ENCODE measurements around the gene PHACTR1. TPM values are rescaled to one million over a fixed set of nuclear protein-coding genes. Genes with fewer than 3 reads are reported as not detected.

Gene PHACTR1
- total and polyA plus RNA-seq, 7 donors: 0.04 to 3.0 (median 0.85) TPM

DNA sequence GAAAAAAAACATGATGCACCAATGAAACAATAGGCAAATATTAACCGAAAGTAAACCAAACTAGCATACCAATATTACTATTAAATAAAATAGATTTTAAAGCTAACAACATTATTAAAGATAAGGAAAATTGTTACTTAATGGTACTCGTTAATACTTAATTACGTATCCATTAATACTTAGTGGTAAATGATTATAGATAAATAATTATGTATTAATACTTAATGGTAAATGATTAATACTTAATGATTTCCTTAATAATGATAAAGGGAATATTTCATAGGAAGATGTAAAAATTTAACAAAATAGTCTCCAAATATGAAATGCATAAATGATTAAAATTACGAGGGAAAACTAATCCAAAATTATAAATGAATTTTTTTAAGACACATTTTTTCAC is 278.9 kb downstream of the PHACTR1 start:
- H3K4me3 ChIP-seq: no peak overlapping the region
- WGBS, 3 donors: 92 to 98% (median 96%) methylated on average over 4 of the region's 4 CpGs
- DNase-seq (no peak), ATAC-seq (no peak)
- TF ChIP-seq, protein P1, sequence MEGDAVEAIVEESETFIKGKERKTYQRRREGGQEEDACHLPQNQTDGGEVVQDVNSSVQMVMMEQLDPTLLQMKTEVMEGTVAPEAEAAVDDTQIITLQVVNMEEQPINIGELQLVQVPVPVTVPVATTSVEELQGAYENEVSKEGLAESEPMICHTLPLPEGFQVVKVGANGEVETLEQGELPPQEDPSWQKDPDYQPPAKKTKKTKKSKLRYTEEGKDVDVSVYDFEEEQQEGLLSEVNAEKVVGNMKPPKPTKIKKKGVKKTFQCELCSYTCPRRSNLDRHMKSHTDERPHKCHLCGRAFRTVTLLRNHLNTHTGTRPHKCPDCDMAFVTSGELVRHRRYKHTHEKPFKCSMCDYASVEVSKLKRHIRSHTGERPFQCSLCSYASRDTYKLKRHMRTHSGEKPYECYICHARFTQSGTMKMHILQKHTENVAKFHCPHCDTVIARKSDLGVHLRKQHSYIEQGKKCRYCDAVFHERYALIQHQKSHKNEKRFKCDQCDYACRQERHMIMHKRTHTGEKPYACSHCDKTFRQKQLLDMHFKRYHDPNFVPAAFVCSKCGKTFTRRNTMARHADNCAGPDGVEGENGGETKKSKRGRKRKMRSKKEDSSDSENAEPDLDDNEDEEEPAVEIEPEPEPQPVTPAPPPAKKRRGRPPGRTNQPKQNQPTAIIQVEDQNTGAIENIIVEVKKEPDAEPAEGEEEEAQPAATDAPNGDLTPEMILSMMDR (IDR thresholded peaks at IDR 0.05): no peak
- no peak overlapping the region for H3K27ac ChIP-seq
- intact Hi-C loops (cut with DNase I): no loop called here
- no peaks in the 10 kb centered on the region for H3K36me3 ChIP-seq (ENCODE audit: insufficient read depth in 1 of 2, low read depth in 1 of 2)
- no peaks in the 10 kb centered on the region for H3K9me3 ChIP-seq
- H3K4me1 ChIP-seq: no peaks in the 10 kb centered on the region
- H3K27me3 ChIP-seq (ENCODE audit: insufficient read depth in 3 of 3, low read length in 2 of 3): no peaks in the 10 kb centered on the region

DNA sequence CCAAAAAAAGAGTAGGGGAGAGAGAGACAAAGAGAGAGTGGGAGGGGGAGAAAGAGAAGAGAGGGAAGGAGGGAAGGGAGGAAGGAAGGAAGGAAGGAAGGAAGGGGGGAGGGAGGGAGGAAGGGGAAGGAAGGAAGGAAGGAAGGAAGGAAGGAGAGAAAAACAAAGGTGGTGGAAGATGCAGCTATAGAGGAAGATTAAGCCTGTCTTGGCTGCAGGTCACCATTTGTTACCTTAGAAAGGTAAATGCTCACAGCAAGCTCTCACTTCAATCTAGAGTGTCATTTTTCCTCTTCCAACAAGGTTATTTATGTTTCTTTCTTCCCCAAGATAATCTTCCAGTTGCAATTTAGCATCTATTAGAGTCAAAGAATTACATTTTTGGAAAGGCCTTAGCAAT is 284.0 kb downstream of the PHACTR1 start:
- ATAC-seq (no peak), DNase-seq (no peak)
- H3K27me3 ChIP-seq (ENCODE audit: insufficient read depth in 3 of 3, low read length in 2 of 3): no peaks in the 10 kb centered on the region
- H3K4me3 ChIP-seq: no peak overlapping the region
- H3K36me3 ChIP-seq (ENCODE audit: insufficient read depth in 1 of 2, low read depth in 1 of 2): no peaks in the 10 kb centered on the region
- intact Hi-C loops (cut with DNase I): no loop called here
- H3K27ac ChIP-seq: no peak overlapping the region
- H3K4me1 ChIP-seq: no peaks in the 10 kb centered on the region
- TF ChIP-seq, protein P1 (IDR thresholded peaks at IDR 0.05): no peak
- no peaks in the 10 kb centered on the region for H3K9me3 ChIP-seq

DNA sequence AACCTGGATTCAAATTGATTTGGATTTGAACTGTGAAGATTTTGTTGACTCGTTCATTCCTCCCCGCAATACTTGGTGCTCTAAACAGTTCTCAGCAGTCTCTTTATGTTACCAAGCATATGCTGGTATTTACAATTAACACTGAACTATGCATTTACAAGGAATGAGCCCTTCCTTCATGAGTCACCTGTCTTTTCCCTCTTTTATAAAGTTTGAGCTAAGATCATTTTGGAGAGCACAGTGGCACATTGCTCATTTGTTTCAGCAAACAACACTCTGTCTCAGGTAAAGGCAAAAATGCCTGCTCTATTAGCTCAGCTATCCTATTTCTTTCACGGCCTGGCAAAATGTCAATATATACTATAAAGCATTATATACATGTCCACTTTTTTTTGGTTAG is 285.4 kb downstream of the PHACTR1 start:
- ATAC-seq: no peak
- 73 to 76% (median 76%) methylated on average over 3 of the region's 3 CpGs for WGBS, 3 donors

DNA sequence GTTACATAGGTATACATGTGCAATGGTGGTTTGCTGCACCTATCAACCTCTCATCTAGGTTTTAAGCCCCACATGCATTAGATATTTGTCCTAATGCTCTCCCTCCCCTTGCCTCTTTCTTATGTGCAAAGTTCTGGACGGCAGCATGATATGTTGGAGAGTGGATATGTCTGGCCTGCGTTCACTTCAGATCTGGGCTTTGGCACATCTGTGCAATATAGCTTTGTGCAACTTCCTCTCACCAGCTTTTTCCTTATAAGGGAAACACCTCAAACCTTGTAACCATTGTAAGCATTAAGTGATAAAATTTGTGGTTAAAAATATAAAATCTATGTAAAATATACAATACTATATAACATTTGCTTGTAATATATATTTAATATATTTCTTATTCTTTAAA is 288.0 kb downstream of the PHACTR1 start:
- Histone ChIP-seq H3K27me3 (ENCODE audit: insufficient read depth in 3 of 3, low read length in 2 of 3) (no peaks in the 10 kb centered on the region), H3K27ac (no peak overlapping the region), H3K4me1 (no peaks in the 10 kb centered on the region), H3K9me3 (no peaks in the 10 kb centered on the region), H3K36me3 (ENCODE audit: insufficient read depth in 1 of 2, low read depth in 1 of 2) (no peaks in the 10 kb centered on the region), H3K4me3 (no peak overlapping the region)
- TF ChIP-seq, protein P1 (IDR thresholded peaks at IDR 0.05): no peak
- WGBS, 3 donors: 35 to 40% (median 36%) methylated on average over 2 of the region's 2 CpGs
- DNase-seq (no peak), ATAC-seq (no peak)
- intact Hi-C loops (cut with DNase I): no loop called here

More for the DNA sequence above, 285.4 kb downstream of the PHACTR1 start:
- Histone ChIP-seq H3K36me3 (ENCODE audit: insufficient read depth in 1 of 2, low read depth in 1 of 2) (no peaks in the 10 kb centered on the region), H3K27me3 (ENCODE audit: insufficient read depth in 3 of 3, low read length in 2 of 3) (no peaks in the 10 kb centered on the region), H3K4me3 (no peak overlapping the region), H3K9me3 (no peaks in the 10 kb centered on the region), H3K27ac (no peak overlapping the region), H3K4me1 (no peaks in the 10 kb centered on the region)
- intact Hi-C loops (cut with DNase I): no loop called here
- no peak for DNase-seq
- TF ChIP-seq, protein P1 (IDR thresholded peaks at IDR 0.05): no peak

DNA sequence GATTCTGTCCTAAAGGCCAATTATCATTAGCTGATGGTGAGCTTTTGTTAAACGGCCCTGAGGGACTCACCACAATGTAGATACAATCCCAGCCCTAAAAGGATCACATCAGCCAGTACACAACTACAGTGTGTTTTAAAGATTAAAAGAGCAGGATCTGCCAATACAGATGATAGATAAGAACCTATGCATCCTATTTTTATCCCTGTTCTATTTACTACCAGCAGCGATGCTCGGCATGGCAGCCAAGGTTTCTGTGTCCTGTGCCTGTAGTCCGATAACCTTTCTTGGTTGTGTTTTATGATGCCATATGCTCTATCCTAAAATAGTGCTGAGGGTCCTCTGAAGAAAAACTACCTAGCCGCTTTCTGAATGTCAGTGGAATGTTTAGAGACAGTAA is 289.4 kb downstream of the PHACTR1 start:
- DNase-seq (no peak), ATAC-seq (no peak)
- Histone ChIP-seq H3K9me3 (no peaks in the 10 kb centered on the region), H3K27me3 (ENCODE audit: insufficient read depth in 3 of 3, low read length in 2 of 3) (peaks cover 0 to 6% (median 0%) of the 10 kb centered on the region in 3 donors), H3K4me1 (no peaks in the 10 kb centered on the region), H3K4me3 (no peak overlapping the region), H3K27ac (no peak overlapping the region), H3K36me3 (ENCODE audit: insufficient read depth in 1 of 2, low read depth in 1 of 2) (no peaks in the 10 kb centered on the region)
- TF ChIP-seq, protein P1 (IDR thresholded peaks at IDR 0.05): no peak
- 77 to 83% (median 78%) methylated on average over 5 of the region's 5 CpGs for WGBS, 3 donors
- intact Hi-C loops (cut with DNase I): no loop called here
